DND-41 (cell line): ENCODE measurements around the gene DAW1.

ENCODE experiments used
- ATAC-seq: fragments of 200-7000 bp; cut with Tn5 transposase; 3 replicates; pipeline ENCODE4 v1.9.1; 2021; ENCODE audit warnings: low read depth; ENCODE audit not compliant: insufficient read depth
- DNase-seq: peaks from one replicate; pipeline ENCODE4 v3.0.0-alpha.2; 2020
- H2AFZ ChIP-seq: 2 replicates; pipeline ENCODE4 v1.6.0; 2012; ENCODE audit warnings: low read depth, low read length
- H3K27ac ChIP-seq: 2 replicates; pipeline ENCODE4 v1.5.1; 2012; ENCODE audit warnings: low read length, inconsistent platforms
- H3K27me3 ChIP-seq: fragments of 200-600 bp; sonication (generic); 2 replicates; pipeline ENCODE4 v1.6.0; 2012; ENCODE audit warnings: low read length, mild to moderate bottlenecking, inconsistent platforms; ENCODE audit not compliant: insufficient read depth, poor library complexity
- H3K36me3 ChIP-seq: 2 replicates; pipeline ENCODE4 v1.5.1; 2012; ENCODE audit warnings: low read length, inconsistent platforms; ENCODE audit not compliant: insufficient read depth
- H3K4me1 ChIP-seq: 2 replicates; pipeline ENCODE4 v1.5.1; 2012; ENCODE audit warnings: mild to moderate bottlenecking, low read length; ENCODE audit not compliant: insufficient read depth
- H3K4me2 ChIP-seq: 2 replicates; pipeline ENCODE4 v1.6.0; 2012; ENCODE audit warnings: mild to moderate bottlenecking, moderate library complexity, low read length, inconsistent platforms; ENCODE audit not compliant: insufficient read depth
- H3K4me3 ChIP-seq, 2 experiments: fragments of 200-600 bp in 1 of 2; shearing (Covaris generic) in 1 of 2; 2 replicates each; pipeline ENCODE4 v1.5.1; 2012 to 2016; ENCODE audit warnings: inconsistent platforms in 2 of 2, low read length in 2 of 2, mild to moderate bottlenecking in 2 of 2, low read depth in 1 of 2, moderate library complexity in 1 of 2
- H3K79me2 ChIP-seq: 2 replicates; pipeline ENCODE4 v1.6.0; 2012; ENCODE audit warnings: low read length, inconsistent platforms; ENCODE audit not compliant: insufficient read depth
- H3K9ac ChIP-seq: 2 replicates; pipeline ENCODE4 v1.6.0; 2012; ENCODE audit warnings: low read depth, mild to moderate bottlenecking, inconsistent platforms, low read length, moderate library complexity
- H3K9me3 ChIP-seq: 2 replicates; pipeline ENCODE4 v1.5.1; 2012; ENCODE audit warnings: low read length, moderate library complexity, mild to moderate bottlenecking, inconsistent platforms; ENCODE audit not compliant: insufficient read depth, severe bottlenecking
- H4K20me1 ChIP-seq: 2 replicates; pipeline ENCODE4 v1.6.0; 2012; ENCODE audit warnings: low read length; ENCODE audit not compliant: insufficient read depth
- CTCF ChIP-seq: IDR thresholded peaks from 2 replicates; pipeline ENCODE4 v1.5.1; 2012; ENCODE audit warnings: borderline replicate concordance, low read length, moderate library complexity, mild to moderate bottlenecking; ENCODE audit not compliant: poor library complexity, severe bottlenecking; ENCODE audit errors: extremely low read depth
- EZH2 ChIP-seq: IDR thresholded peaks from 3 replicates; pipeline ENCODE4 v1.6.1; 2012; ENCODE audit warnings: borderline replicate concordance, low read depth, mild to moderate bottlenecking, moderate library complexity, low read length, inconsistent platforms; ENCODE audit not compliant: severe bottlenecking

DAW1 gene

DNA sequence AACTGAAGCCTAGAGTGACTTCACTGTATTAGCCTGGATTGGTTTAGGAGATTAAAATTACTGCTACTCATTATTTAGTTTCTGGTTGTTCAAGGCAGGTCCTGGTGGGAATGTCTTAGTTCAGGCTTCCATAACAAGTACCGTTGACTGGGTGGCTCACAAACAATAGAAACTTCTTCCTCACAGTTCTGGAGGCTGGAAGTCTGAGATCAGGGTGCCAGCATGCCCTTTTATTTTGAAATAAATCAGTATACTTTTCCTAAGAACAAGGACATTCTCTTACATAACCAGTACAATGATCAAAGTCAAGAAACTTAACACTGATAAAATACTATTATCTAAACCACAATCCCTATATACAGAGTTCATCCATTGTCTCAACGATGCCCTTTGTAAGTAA is 4.0 kb upstream of the DAW1 start:
- Histone ChIP-seq H3K4me3 (no peak overlapping the region), H2AFZ (no peak overlapping the region), H4K20me1 (no peaks in the 10 kb centered on the region), H3K27ac (no peak overlapping the region), H3K4me1 (no peaks in the 10 kb centered on the region), H3K4me2 (no peak overlapping the region), H3K79me2 (no peaks in the 10 kb centered on the region), H3K27me3 (no peaks in the 10 kb centered on the region), H3K36me3 (no peaks in the 10 kb centered on the region), H3K9ac (no peak overlapping the region), H3K9me3 (no peaks in the 10 kb centered on the region)
- DNase-seq, result no peak
- ATAC-seq, result no peak
- no peak for TF ChIP-seq EZH2
- TF ChIP-seq CTCF, result no peak

DNA sequence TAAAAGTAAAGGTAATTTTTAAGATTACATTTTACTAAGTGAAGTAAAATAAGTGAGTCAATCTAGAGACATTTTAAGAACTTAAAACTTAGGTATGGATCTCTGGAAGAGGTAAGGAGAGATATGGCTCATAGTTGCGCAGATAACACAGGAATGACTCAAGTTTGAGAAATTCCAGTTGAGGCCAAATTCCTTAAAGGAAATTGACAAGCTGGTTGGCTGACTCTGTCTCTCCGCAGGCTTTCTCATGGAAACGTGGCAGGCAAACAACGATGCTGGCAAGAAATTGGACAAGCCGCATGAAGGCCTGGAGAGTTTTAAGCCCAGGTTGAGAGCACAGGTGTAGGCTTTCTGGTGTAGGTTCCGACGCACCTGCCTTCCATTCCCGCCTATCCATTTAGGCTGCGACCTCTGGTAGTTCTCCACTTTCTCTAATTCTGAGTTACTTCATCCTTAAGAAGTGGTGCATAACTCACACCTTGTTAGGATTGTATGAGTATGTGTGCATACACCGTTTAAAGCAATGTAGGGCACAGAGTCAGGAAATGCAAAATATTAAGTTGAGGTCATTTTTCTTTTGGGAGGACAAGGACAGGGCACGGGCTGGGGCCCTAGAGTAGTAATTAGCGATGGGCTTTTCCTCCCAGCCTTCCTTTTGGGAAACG is 589 bp upstream of the DAW1 start:
- Histone ChIP-seq H2AFZ (no peak overlapping the region), H3K4me1 (no peaks in the 10 kb centered on the region), H3K27me3 (no peaks in the 10 kb centered on the region), H3K36me3 (no peaks in the 10 kb centered on the region), H3K9ac (no peak overlapping the region), H3K4me2 (no peak overlapping the region), H4K20me1 (no peaks in the 10 kb centered on the region), H3K4me3 (no peak overlapping the region), H3K9me3 (no peaks in the 10 kb centered on the region), H3K27ac (no peak overlapping the region), H3K79me2 (no peaks in the 10 kb centered on the region)
- no peak for TF ChIP-seq EZH2
- no peak for TF ChIP-seq CTCF
- ATAC-seq, result no peak
- DNase-seq, result no peak

GRCh38 chr2:227872676-227873075 is 1.2 kb downstream of the DAW1 start:
- no peak for ATAC-seq
- H3K4me3 ChIP-seq, result no peak overlapping the region
- no peaks in the 10 kb centered on the region for H3K9me3 ChIP-seq
- H3K4me1 ChIP-seq, result no peaks in the 10 kb centered on the region
- DNase-seq, result no peak
- no peaks in the 10 kb centered on the region for H3K36me3 ChIP-seq
- H3K27me3 ChIP-seq, result no peaks in the 10 kb centered on the region
- TF ChIP-seq CTCF (no peak), EZH2 (no peak)
- no peak overlapping the region for H2AFZ ChIP-seq
- no peak overlapping the region for H3K9ac ChIP-seq
- no peak overlapping the region for H3K27ac ChIP-seq
- H3K79me2 ChIP-seq, result no peaks in the 10 kb centered on the region
- no peak overlapping the region for H3K4me2 ChIP-seq
- no peaks in the 10 kb centered on the region for H4K20me1 ChIP-seq
